Measurements from ENCODE around the gene ALAS2. TPM values are rescaled to one million over a fixed set of nuclear protein-coding genes. Genes with fewer than 3 reads are reported as not detected.

Gene ALAS2
- total and polyA plus RNA-seq, 11 donors = 0.06 to 8.3 (median 1.7) TPM; not detected in 1

DNA sequence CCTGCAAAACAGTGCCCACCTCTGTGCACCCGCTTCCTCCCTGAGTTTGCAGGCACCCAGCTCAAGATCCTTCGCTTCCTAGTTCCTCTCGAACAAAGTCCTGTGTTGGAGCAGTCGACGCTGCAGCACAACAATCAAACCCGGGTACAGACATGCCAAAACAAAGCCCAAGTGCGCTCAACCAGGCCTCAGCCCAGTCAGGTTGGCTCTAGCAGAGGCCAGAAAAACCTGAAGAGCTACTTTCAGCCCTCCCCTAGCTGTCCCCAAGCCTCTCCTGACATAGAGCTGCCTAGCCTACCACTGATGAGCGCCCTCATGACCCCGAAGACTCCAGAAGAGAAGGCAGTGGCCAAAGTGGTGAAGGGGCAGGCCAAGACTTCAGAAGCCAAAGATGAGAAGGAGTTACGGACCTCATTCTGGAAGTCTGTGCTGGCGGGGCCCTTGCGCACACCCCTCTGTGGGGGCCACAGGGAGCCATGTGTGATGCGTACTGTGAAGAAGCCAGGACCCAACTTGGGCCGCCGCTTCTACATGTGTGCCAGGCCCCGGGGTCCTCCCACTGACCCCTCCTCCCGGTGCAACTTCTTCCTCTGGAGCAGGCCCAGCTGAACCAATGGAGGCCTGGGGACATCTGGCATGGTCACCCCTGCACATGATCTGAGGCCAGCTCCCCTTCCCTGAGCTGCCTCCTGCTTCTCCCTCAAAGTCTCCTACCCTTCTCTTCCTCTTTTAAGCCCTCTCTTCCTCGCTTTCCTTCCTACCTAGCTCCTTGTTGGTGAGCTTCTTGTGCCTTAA, 23.8 kb downstream of the ALAS2 start:
- H3K4me3 ChIP-seq = no peak overlapping the region
- ATAC-seq (no peak), DNase-seq (no peak)
- peaks cover 0 to 34% (median 8%) of the 10 kb centered on the region in 12 donors for H3K4me1 ChIP-seq
- no peaks in the 10 kb centered on the region for H3K9me3 ChIP-seq
- H3K27ac ChIP-seq = peak overlapping the region in 4 of 12 donors; percentile 65 to 74 (median 72)
- H3K27me3 ChIP-seq = no peaks in the 10 kb centered on the region
- intact Hi-C loops (cut with DNase I) = loop anchor here in 3 of 10 donors (10.0 kb wide), 3 partner anchors 202 to 962 kb away; partner anchors contain the start of genes MAGED2 (in 2 of the 3) and PHF8 (in 1 of the 3)
- peaks cover 0 to 44% (median 22%) of the 10 kb centered on the region in 9 donors for H3K36me3 ChIP-seq
- TF ChIP-seq, protein P1, sequence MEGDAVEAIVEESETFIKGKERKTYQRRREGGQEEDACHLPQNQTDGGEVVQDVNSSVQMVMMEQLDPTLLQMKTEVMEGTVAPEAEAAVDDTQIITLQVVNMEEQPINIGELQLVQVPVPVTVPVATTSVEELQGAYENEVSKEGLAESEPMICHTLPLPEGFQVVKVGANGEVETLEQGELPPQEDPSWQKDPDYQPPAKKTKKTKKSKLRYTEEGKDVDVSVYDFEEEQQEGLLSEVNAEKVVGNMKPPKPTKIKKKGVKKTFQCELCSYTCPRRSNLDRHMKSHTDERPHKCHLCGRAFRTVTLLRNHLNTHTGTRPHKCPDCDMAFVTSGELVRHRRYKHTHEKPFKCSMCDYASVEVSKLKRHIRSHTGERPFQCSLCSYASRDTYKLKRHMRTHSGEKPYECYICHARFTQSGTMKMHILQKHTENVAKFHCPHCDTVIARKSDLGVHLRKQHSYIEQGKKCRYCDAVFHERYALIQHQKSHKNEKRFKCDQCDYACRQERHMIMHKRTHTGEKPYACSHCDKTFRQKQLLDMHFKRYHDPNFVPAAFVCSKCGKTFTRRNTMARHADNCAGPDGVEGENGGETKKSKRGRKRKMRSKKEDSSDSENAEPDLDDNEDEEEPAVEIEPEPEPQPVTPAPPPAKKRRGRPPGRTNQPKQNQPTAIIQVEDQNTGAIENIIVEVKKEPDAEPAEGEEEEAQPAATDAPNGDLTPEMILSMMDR (IDR thresholded peaks at IDR 0.05) = no peak
- TF ChIP-seq POLR2A (IDR thresholded peaks at IDR 0.05) = no peak
- 81 to 97% (median 87%) methylated on average over 15 to 18 of the region's 18 CpGs for WGBS, 4 donors

DNA sequence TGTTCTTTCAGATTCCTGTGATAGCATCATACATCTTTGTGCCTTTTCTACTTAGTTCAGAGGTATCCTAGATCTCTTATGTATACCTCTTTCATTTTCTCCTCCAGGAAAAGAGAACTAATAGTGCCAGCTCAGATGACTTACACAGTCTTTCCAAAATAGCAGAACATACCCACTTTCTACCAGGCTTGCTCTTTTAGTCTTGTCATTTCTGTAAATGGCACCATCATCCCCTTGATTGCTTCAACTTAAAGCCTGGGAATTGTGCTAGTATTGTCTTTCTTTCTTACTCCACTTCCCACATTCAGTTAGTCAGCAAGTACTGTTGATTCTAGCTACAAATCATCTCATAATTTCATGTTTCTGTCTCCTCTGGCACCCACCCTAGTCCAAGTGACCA, 25.5 kb downstream of the ALAS2 start:
- Histone ChIP-seq H3K9me3 (no peaks in the 10 kb centered on the region), H3K27me3 (no peaks in the 10 kb centered on the region), H3K4me1 (peaks cover 0 to 39% (median 16%) of the 10 kb centered on the region in 12 donors), H3K27ac (peak overlapping the region in 1 of 12 donors; percentile 68), H3K36me3 (peaks cover 0 to 48% (median 24%) of the 10 kb centered on the region in 9 donors), H3K4me3 (no peak overlapping the region)
- intact Hi-C loops (cut with DNase I) = loop anchor here in 3 of 10 donors (10.0 kb wide), 3 partner anchors 200 to 960 kb away; partner anchors contain the start of genes MAGED2 (in 2 of the 3) and PHF8 (in 1 of the 3)
- ATAC-seq = no peak
- no peak for DNase-seq
- no peak for TF ChIP-seq POLR2A (IDR thresholded peaks at IDR 0.05)
- TF ChIP-seq, protein P1 (IDR thresholded peaks at IDR 0.05) = no peak

GRCh38 chrX:55004231-55004630, 26.5 kb downstream of the ALAS2 start:
- H3K9me3 ChIP-seq = no peaks in the 10 kb centered on the region
- TF ChIP-seq, protein P1 (IDR thresholded peaks at IDR 0.05) = no peak
- no peak for DNase-seq
- no peak overlapping the region for H3K27ac ChIP-seq
- 78 to 97% (median 88%) methylated on average over 1 of the region's 1 CpG for WGBS, 4 donors
- peaks cover 0 to 48% (median 24%) of the 10 kb centered on the region in 9 donors for H3K36me3 ChIP-seq
- no peak overlapping the region for H3K4me3 ChIP-seq
- ATAC-seq = no peak
- intact Hi-C loops (cut with DNase I) = loop anchor here in 5 of 10 donors (5.0 to 10.0 kb wide), 5 partner anchors 199 to 959 kb away; partner anchors contain the start of genes MAGED2 (in 2 of the 5), FAM120C (in 1 of the 5) and PHF8 (in 1 of the 5)
- no peaks in the 10 kb centered on the region for H3K27me3 ChIP-seq
- H3K4me1 ChIP-seq = peaks cover 0 to 35% (median 15%) of the 10 kb centered on the region in 12 donors
